SJCRH30 (cell line): ENCODE measurements around the gene CNTNAP2. TPM values are rescaled to one million over a fixed set of nuclear protein-coding genes. Genes with fewer than 3 reads are reported as not detected.
A peak's percentile ranks its signal among the peaks of the same experiment; 100 is the strongest.

Experiments used
- DNase-seq, 2 experiments: peaks; one replicate each; pipeline ENCODE4 v3.0.0-alpha.2; 2015 to 2020
- H3K27ac ChIP-seq: fragments of 250-450 bp; sonication (Bioruptor Pico); 2 replicates; pipeline ENCODE4 v1.5.1; 2020; ENCODE audit warnings: mild to moderate bottlenecking, moderate library complexity
- H3K27me3 ChIP-seq: fragments of 250-450 bp; sonication (Bioruptor Pico); 2 replicates; pipeline ENCODE4 v1.5.1; 2020; ENCODE audit warnings: mild to moderate bottlenecking, moderate library complexity
- H3K36me3 ChIP-seq: fragments of 250-450 bp; sonication (Bioruptor Pico); 2 replicates; pipeline ENCODE4 v1.5.1; 2020; ENCODE audit warnings: mild to moderate bottlenecking, moderate library complexity
- H3K4me1 ChIP-seq: fragments of 250-450 bp; sonication (Bioruptor Pico); 2 replicates; pipeline ENCODE4 v1.5.1; 2020; ENCODE audit warnings: mild to moderate bottlenecking, moderate library complexity
- H3K4me3 ChIP-seq: fragments of 250-450 bp; sonication (Bioruptor Pico); 2 replicates; pipeline ENCODE4 v1.5.1; 2020; ENCODE audit warnings: mild to moderate bottlenecking, moderate library complexity
- H3K9me3 ChIP-seq: fragments of 250-450 bp; sonication (Bioruptor Pico); replicated peaks from 2 replicates; pipeline ENCODE4 v1.5.1; 2020; ENCODE audit warnings: mild to moderate bottlenecking, moderate library complexity
- total RNA-seq: library from RNA; depleted of rRNA; stranded (reverse); fragments of >200 nt; shearing (Covaris generic); gene quantifications from 2 replicates; pipeline ENCODE4 v1.2.3, GENCODE V29; 2014

The CNTNAP2 gene
- total RNA-seq, 1 experiment from 2014 or later: not detected

- peak; percentile 12 to 25 for DNase-seq
- Histone ChIP-seq H3K4me3 (no peak overlapping the region), H3K4me1 (no peaks in the 10 kb centered on the region), H3K27ac (no peak overlapping the region), H3K27me3 (no peaks in the 10 kb centered on the region), H3K9me3 (no peaks in the 10 kb centered on the region), H3K36me3 (no peaks in the 10 kb centered on the region)
Measured at GRCh38 chr7:146772601-146773000, 656.0 kb downstream of the CNTNAP2 start.

GRCh38 chr7:146773506-146773905 lies 656.9 kb downstream of the CNTNAP2 start:
- Histone ChIP-seq H3K4me3 (no peak overlapping the region), H3K36me3 (no peaks in the 10 kb centered on the region), H3K4me1 (no peaks in the 10 kb centered on the region), H3K9me3 (no peaks in the 10 kb centered on the region), H3K27me3 (no peaks in the 10 kb centered on the region), H3K27ac (no peak overlapping the region)
- no peak for DNase-seq

GRCh38 chr7:146781352-146782116 lies 664.9 kb downstream of the CNTNAP2 start:
- peak in 1 of 2 experiments; percentile 15 for DNase-seq
- Histone ChIP-seq H3K36me3 (no peaks in the 10 kb centered on the region), H3K27me3 (no peaks in the 10 kb centered on the region), H3K27ac (no peak overlapping the region), H3K4me1 (no peaks in the 10 kb centered on the region), H3K4me3 (no peak overlapping the region), H3K9me3 (no peaks in the 10 kb centered on the region)

GRCh38 chr7:146787266-146787665 lies 670.7 kb downstream of the CNTNAP2 start:
- Histone ChIP-seq H3K4me1 (no peaks in the 10 kb centered on the region), H3K27ac (no peak overlapping the region), H3K36me3 (no peaks in the 10 kb centered on the region), H3K9me3 (no peaks in the 10 kb centered on the region), H3K4me3 (no peak overlapping the region), H3K27me3 (no peaks in the 10 kb centered on the region)
- DNase-seq: no peak

GRCh38 chr7:146788008-146788407 lies 671.4 kb downstream of the CNTNAP2 start:
- H3K27ac ChIP-seq: no peak overlapping the region
- no peak for DNase-seq
- H3K4me1 ChIP-seq: no peaks in the 10 kb centered on the region
- no peaks in the 10 kb centered on the region for H3K36me3 ChIP-seq
- no peak overlapping the region for H3K4me3 ChIP-seq
- no peaks in the 10 kb centered on the region for H3K27me3 ChIP-seq
- no peaks in the 10 kb centered on the region for H3K9me3 ChIP-seq

GRCh38 chr7:146791344-146792285 lies 675.0 kb downstream of the CNTNAP2 start:
- Histone ChIP-seq H3K4me1 (no peaks in the 10 kb centered on the region), H3K36me3 (no peaks in the 10 kb centered on the region), H3K27me3 (no peaks in the 10 kb centered on the region), H3K9me3 (no peaks in the 10 kb centered on the region), H3K27ac (no peak overlapping the region), H3K4me3 (no peak overlapping the region)
- DNase-seq: no peak

- Histone ChIP-seq H3K36me3 (no peaks in the 10 kb centered on the region), H3K9me3 (no peaks in the 10 kb centered on the region), H3K4me1 (no peaks in the 10 kb centered on the region), H3K4me3 (no peak overlapping the region), H3K27ac (no peak overlapping the region), H3K27me3 (no peaks in the 10 kb centered on the region)
- DNase-seq: no peak
Measured at GRCh38 chr7:146804620-146805019, 688.0 kb downstream of the CNTNAP2 start.

GRCh38 chr7:146805082-146805481 lies 688.5 kb downstream of the CNTNAP2 start:
- Histone ChIP-seq H3K4me3 (no peak overlapping the region), H3K27ac (no peak overlapping the region), H3K27me3 (no peaks in the 10 kb centered on the region), H3K4me1 (no peaks in the 10 kb centered on the region), H3K9me3 (no peaks in the 10 kb centered on the region), H3K36me3 (no peaks in the 10 kb centered on the region)
- DNase-seq: no peak

- H3K4me1 ChIP-seq: no peaks in the 10 kb centered on the region
- H3K27ac ChIP-seq: no peak overlapping the region
- H3K9me3 ChIP-seq: no peaks in the 10 kb centered on the region
- H3K36me3 ChIP-seq: no peaks in the 10 kb centered on the region
- DNase-seq: no peak
- no peak overlapping the region for H3K4me3 ChIP-seq
- H3K27me3 ChIP-seq: no peaks in the 10 kb centered on the region
Measured at GRCh38 chr7:146826329-146826728, 709.7 kb downstream of the CNTNAP2 start.

GRCh38 chr7:146830686-146831085 lies 714.1 kb downstream of the CNTNAP2 start:
- no peak for DNase-seq
- no peaks in the 10 kb centered on the region for H3K36me3 ChIP-seq
- no peak overlapping the region for H3K4me3 ChIP-seq
- no peaks in the 10 kb centered on the region for H3K27me3 ChIP-seq
- H3K4me1 ChIP-seq: no peaks in the 10 kb centered on the region
- H3K27ac ChIP-seq: no peak overlapping the region
- no peaks in the 10 kb centered on the region for H3K9me3 ChIP-seq

- Histone ChIP-seq H3K9me3 (no peaks in the 10 kb centered on the region), H3K36me3 (no peaks in the 10 kb centered on the region), H3K4me3 (no peak overlapping the region), H3K4me1 (no peaks in the 10 kb centered on the region), H3K27me3 (no peaks in the 10 kb centered on the region), H3K27ac (no peak overlapping the region)
- DNase-seq: no peak
Measured at GRCh38 chr7:146831875-146832274, 715.3 kb downstream of the CNTNAP2 start.

- Histone ChIP-seq H3K27me3 (no peaks in the 10 kb centered on the region), H3K36me3 (no peaks in the 10 kb centered on the region), H3K9me3 (no peaks in the 10 kb centered on the region), H3K27ac (no peak overlapping the region), H3K4me1 (no peaks in the 10 kb centered on the region), H3K4me3 (no peak overlapping the region)
- no peak for DNase-seq
Measured at GRCh38 chr7:146844405-146844804, 727.8 kb downstream of the CNTNAP2 start.

- Histone ChIP-seq H3K27me3 (no peaks in the 10 kb centered on the region), H3K4me1 (no peaks in the 10 kb centered on the region), H3K9me3 (no peaks in the 10 kb centered on the region), H3K4me3 (no peak overlapping the region), H3K27ac (no peak overlapping the region), H3K36me3 (no peaks in the 10 kb centered on the region)
- no peak for DNase-seq
Measured at GRCh38 chr7:146858690-146859089, 742.1 kb downstream of the CNTNAP2 start.

GRCh38 chr7:146861701-146862100 lies 745.1 kb downstream of the CNTNAP2 start:
- Histone ChIP-seq H3K27ac (no peak overlapping the region), H3K36me3 (no peaks in the 10 kb centered on the region), H3K9me3 (no peaks in the 10 kb centered on the region), H3K4me3 (no peak overlapping the region), H3K27me3 (0 out of 2 replicates have a peak, but pooled peaks cover 4% of the 10 kb centered on the region), H3K4me1 (no peaks in the 10 kb centered on the region)
- DNase-seq: no peak

- H3K4me3 ChIP-seq: no peak overlapping the region
- no peak overlapping the region for H3K27ac ChIP-seq
- H3K36me3 ChIP-seq: no peaks in the 10 kb centered on the region
- no peaks in the 10 kb centered on the region for H3K9me3 ChIP-seq
- no peak for DNase-seq
- H3K4me1 ChIP-seq: no peaks in the 10 kb centered on the region
- H3K27me3 ChIP-seq: 0 out of 2 replicates have a peak, but pooled peaks cover 4% of the 10 kb centered on the region
Measured at GRCh38 chr7:146862415-146862814, 745.8 kb downstream of the CNTNAP2 start.
